SK-N-SH (cell line): Measurements from ENCODE around the gene RGS18. TPM values are rescaled to one million over a fixed set of nuclear protein-coding genes. Genes with fewer than 3 reads are reported as not detected.

Source experiments
- CTCF ChIA-PET: fragments of 300-600, 350-600 bp; formaldehyde crosslinking; extraction: SDS; loops from one replicate; lab custom pipeline; 2021; lab: Yijun Ruan, JAX
- POLR2A ChIA-PET: fragments of 350-600 bp; sonication (Branson Sonifier 250); formaldehyde crosslinking; extraction: SDS; loops from one replicate; lab custom pipeline; 2020; ENCODE audit warnings: antibody characterized with exemption, inconsistent platforms; lab: Yijun Ruan, JAX
- DNase-seq: peaks from one replicate; pipeline ENCODE4 v3.0.0; 2012
- H2AFZ ChIP-seq: fragments of 200-600 bp; sonication (generic); 2 replicates; pipeline ENCODE4 v1.8.1; 2016; ENCODE audit warnings: antibody characterized with exemption, mild to moderate bottlenecking, low read depth
- H3F3A ChIP-seq: fragments of 200-600 bp; sonication (generic); replicated peaks from 2 replicates; pipeline ENCODE3; 2016; ENCODE audit warnings: antibody characterized with exemption, mild to moderate bottlenecking; ENCODE audit not compliant: insufficient read depth
- H3K27ac ChIP-seq, 2 experiments: fragments of 200-500 bp in 1 of 2; fragments of 200-600 bp in 1 of 2; sonication (Bioruptor generic) in 1 of 2; sonication (generic), shearing (Covaris generic) in 1 of 2; 2 replicates each; pipeline versions ENCODE4 v1.5.1 to v1.6.1; 2014 to 2016; ENCODE audit warnings: low read depth in 2 of 2, inconsistent platforms in 1 of 2, low read length in 1 of 2, mild to moderate bottlenecking in 1 of 2, mixed read lengths in 1 of 2
- H3K27me3 ChIP-seq: fragments of 200-600 bp; sonication (generic), shearing (Covaris generic); 2 replicates; pipeline ENCODE4 v1.6.1; 2016; ENCODE audit warnings: mixed run types; ENCODE audit not compliant: insufficient read depth
- H3K36me3 ChIP-seq, 2 experiments: fragments of 200-500 bp in 1 of 2; fragments of 200-600 bp in 1 of 2; sonication (Bioruptor generic) in 1 of 2; sonication (generic) in 1 of 2; replicated peaks in 1 of 2; 2 replicates each; pipeline versions ENCODE3 to v1.5.1; 2014 to 2016; ENCODE audit warnings: low read length in 1 of 2, mild to moderate bottlenecking in 1 of 2; ENCODE audit not compliant: insufficient read depth in 2 of 2, control insufficient read depth in 1 of 2
- H3K4me1 ChIP-seq, 2 experiments: fragments of 200-500 bp in 1 of 2; fragments of 200-600 bp in 1 of 2; sonication (Bioruptor generic) in 1 of 2; sonication (generic), shearing (Covaris generic) in 1 of 2; 2 replicates each; pipeline versions ENCODE4 v1.5.1 to v1.6.1; 2014 to 2016; ENCODE audit warnings: low read depth in 1 of 2, low read length in 1 of 2, mixed run types in 1 of 2; ENCODE audit not compliant: insufficient read depth in 2 of 2, control insufficient read depth in 1 of 2
- H3K4me2 ChIP-seq: fragments of 200-600 bp; sonication (generic), shearing (Covaris generic); 2 replicates; pipeline ENCODE4 v1.6.1; 2017; ENCODE audit warnings: mixed run types
- H3K4me3 ChIP-seq, 2 experiments: fragments of 200-500 bp in 1 of 2; fragments of 200-600 bp in 1 of 2; sonication (Bioruptor generic) in 1 of 2; sonication (generic), shearing (Covaris generic) in 1 of 2; 2 replicates each; pipeline versions ENCODE4 v1.5.1 to v1.8.1; 2014 to 2016; ENCODE audit warnings: low read depth in 2 of 2, inconsistent platforms in 1 of 2, low read length in 1 of 2, mild to moderate bottlenecking in 1 of 2, mixed read lengths in 1 of 2, moderate library complexity in 1 of 2
- H3K79me2 ChIP-seq: fragments of 200-600 bp; sonication (generic); 2 replicates; pipeline ENCODE4 v1.8.1; 2017; ENCODE audit warnings: mild to moderate bottlenecking; ENCODE audit not compliant: insufficient read depth
- H3K9ac ChIP-seq: fragments of 200-600 bp; sonication (generic); 2 replicates; pipeline ENCODE4 v1.6.1; 2017; ENCODE audit warnings: mixed run types
- H3K9me2 ChIP-seq: fragments of 200-600 bp; sonication (generic); 2 replicates; pipeline ENCODE4 v1.6.1; 2017; ENCODE audit warnings: mixed run types
- H3K9me3 ChIP-seq: fragments of 200-600 bp; sonication (generic); 2 replicates; pipeline ENCODE4 v1.6.1; 2017; ENCODE audit warnings: mixed run types, mild to moderate bottlenecking, moderate library complexity
- H4K20me1 ChIP-seq: fragments of 200-600 bp; sonication (generic); 2 replicates; pipeline ENCODE4 v1.6.1; 2017; ENCODE audit warnings: mild to moderate bottlenecking, mixed run types; ENCODE audit not compliant: insufficient read depth
- CHD2 ChIP-seq: fragments of 150-350 bp; IDR thresholded peaks from 2 replicates; pipeline ENCODE4 v1.6.1; 2018; ENCODE audit warnings: low read length; ENCODE audit not compliant: partially characterized antibody
- CTCF ChIP-seq: fragments of 200-600 bp; sonication (generic); IDR thresholded peaks from 2 replicates; pipeline ENCODE4 v1.6.1; 2017; ENCODE audit warnings: antibody characterized with exemption, mild to moderate bottlenecking, moderate library complexity
- EP300 ChIP-seq, 2 experiments: IDR thresholded peaks; 2 replicates each; pipeline versions ENCODE4 v1.4.0 to v1.6.1; 2012; ENCODE audit warnings: borderline replicate concordance in 1 of 2, low read depth in 1 of 2, low read length in 1 of 2
- EZH2phosphoT487 ChIP-seq: fragments of 200-600 bp; sonication (generic); IDR thresholded peaks from 2 replicates; pipeline ENCODE4 v1.6.1; 2017; ENCODE audit warnings: low read depth, mixed run types, mild to moderate bottlenecking, antibody characterized with exemption, moderate library complexity, borderline replicate concordance
- FOXJ3 ChIP-seq: sonication (generic); formaldehyde crosslinking; IDR thresholded peaks from 2 replicates; pipeline ENCODE4 v1.5.1; 2020; ENCODE audit warnings: mild to moderate bottlenecking, missing genetic modification reagents
- GABPA ChIP-seq: IDR thresholded peaks from 2 replicates; pipeline ENCODE4 v1.4.0; 2012; ENCODE audit warnings: low read depth, mild to moderate bottlenecking
- MAX ChIP-seq: IDR thresholded peaks from 2 replicates; pipeline ENCODE4 v1.4.0; 2012; ENCODE audit warnings: low read depth
- MEF2A ChIP-seq: IDR thresholded peaks from 2 replicates; pipeline ENCODE4 v1.4.0; 2012; ENCODE audit warnings: low read depth, borderline replicate concordance
- MXI1 ChIP-seq: IDR thresholded peaks from 2 replicates; pipeline ENCODE4 v1.6.1; 2012; ENCODE audit warnings: mild to moderate bottlenecking, low read depth, low read length, improper control_type of control experiment
- NFIC ChIP-seq: IDR thresholded peaks from 2 replicates; pipeline ENCODE4 v1.4.0; 2012; ENCODE audit warnings: borderline replicate concordance
- PBX3 ChIP-seq: IDR thresholded peaks from 2 replicates; pipeline ENCODE4; 2012
- POLR2AphosphoS5 ChIP-seq: IDR thresholded peaks from 2 replicates; pipeline ENCODE4 v1.6.1; 2012; ENCODE audit warnings: low read depth, low read length
- RAD21 ChIP-seq: IDR thresholded peaks from 2 replicates; pipeline ENCODE4 v1.6.1; 2012; ENCODE audit warnings: mild to moderate bottlenecking, low read length
- RFX5 ChIP-seq: IDR thresholded peaks from 2 replicates; pipeline ENCODE4 v1.6.1; 2012; ENCODE audit warnings: mild to moderate bottlenecking, improper control_type of control experiment, low read length
- SMC3 ChIP-seq: IDR thresholded peaks from 2 replicates; pipeline ENCODE4 v1.6.1; 2012; ENCODE audit warnings: low read depth, low read length, improper control_type of control experiment
- TAF1 ChIP-seq: IDR thresholded peaks from 2 replicates; pipeline ENCODE4 v1.6.1; 2012; ENCODE audit warnings: low read depth, mild to moderate bottlenecking, low read length, moderate library complexity, borderline replicate concordance
- TCF12 ChIP-seq: IDR thresholded peaks from 2 replicates; pipeline ENCODE4 v1.4.0; 2012
- YY1 ChIP-seq: IDR thresholded peaks from 2 replicates; pipeline ENCODE4 v1.4.0; 2012; ENCODE audit warnings: low read depth, mild to moderate bottlenecking
- WGBS: methylation state at CpG from one replicate; pipeline ENCODE4 v1.1.6; 2017; ENCODE audit warnings: low lambda C conversion rate; 5-methylcytosine and 5-hydroxymethylcytosine counted together
- polyA plus RNA-seq, 3 experiments: library from polyadenylated mRNA; depleted of rRNA; stranded (reverse); fragments of >200 nt; gene quantifications; 2 replicates each; pipeline ENCODE4 v1.2.3, GENCODE V29; 2012
- TF ChIP-seq, protein P1 (sequence below): fragments of 150-350 bp; IDR thresholded peaks from 2 replicates; pipeline ENCODE4 v1.6.1; 2016; ENCODE audit warnings: mild to moderate bottlenecking, low read depth, low read length
- TF ChIP-seq, protein P2 (sequence below): IDR thresholded peaks from 2 replicates; pipeline ENCODE4 v1.4.0; 2012; ENCODE audit warnings: low read depth, borderline replicate concordance

The RGS18 gene
- polyA plus RNA-seq, 1 of the 3 experiments (the other 2 are of a cell fraction), result not detected

- TF ChIP-seq RFX5 (no peak), CTCF (no peak), GABPA (no peak)
These were observed 38.6 kb upstream of the RGS18 start (continued) for GRCh38 chr1:192119701-192120100.

DNA sequence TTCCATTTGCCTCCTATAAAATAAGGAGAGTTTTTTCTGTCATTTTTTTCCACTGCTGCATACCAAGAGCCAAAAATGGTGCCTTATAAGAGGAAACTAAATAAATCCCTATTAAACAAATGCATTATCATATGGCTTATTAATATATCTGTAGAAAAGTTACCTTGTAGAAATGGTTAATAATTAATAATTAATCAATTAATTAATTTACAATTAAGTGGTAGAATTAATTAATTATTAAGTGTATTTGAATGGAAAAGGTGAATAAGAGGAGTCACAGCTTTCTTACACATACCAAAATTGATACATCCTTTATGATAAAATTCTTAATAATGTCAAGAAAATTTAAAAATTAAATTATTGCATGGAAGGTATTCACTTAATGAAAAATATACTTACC, 35.6 kb upstream of the RGS18 start:
- no peak for TF ChIP-seq EZH2phosphoT487
- no peak for TF ChIP-seq MEF2A
- TF ChIP-seq, protein P1, sequence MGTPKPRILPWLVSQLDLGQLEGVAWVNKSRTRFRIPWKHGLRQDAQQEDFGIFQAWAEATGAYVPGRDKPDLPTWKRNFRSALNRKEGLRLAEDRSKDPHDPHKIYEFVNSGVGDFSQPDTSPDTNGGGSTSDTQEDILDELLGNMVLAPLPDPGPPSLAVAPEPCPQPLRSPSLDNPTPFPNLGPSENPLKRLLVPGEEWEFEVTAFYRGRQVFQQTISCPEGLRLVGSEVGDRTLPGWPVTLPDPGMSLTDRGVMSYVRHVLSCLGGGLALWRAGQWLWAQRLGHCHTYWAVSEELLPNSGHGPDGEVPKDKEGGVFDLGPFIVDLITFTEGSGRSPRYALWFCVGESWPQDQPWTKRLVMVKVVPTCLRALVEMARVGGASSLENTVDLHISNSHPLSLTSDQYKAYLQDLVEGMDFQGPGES, result no peak
- no peak for TF ChIP-seq NFIC
- no peak overlapping the region for H3K4me2 ChIP-seq
- H3K9me2 ChIP-seq, result no peaks in the 10 kb centered on the region
- no peaks in the 10 kb centered on the region for H3K79me2 ChIP-seq
- no peaks in the 10 kb centered on the region for H4K20me1 ChIP-seq
- H3K9ac ChIP-seq, result no peak overlapping the region
- H3K9me3 ChIP-seq, result no peaks in the 10 kb centered on the region
- no peaks in the 10 kb centered on the region for H3F3A ChIP-seq
- no peaks in the 10 kb centered on the region for H3K27me3 ChIP-seq
- no peak for DNase-seq
- ChIA-PET CTCF (no interaction called here), POLR2A (no interaction called here)
- H3K4me3 ChIP-seq, result no peak overlapping the region
- H3K4me1 ChIP-seq, result peaks cover 0 to 4% of the 10 kb centered on the region in 2 experiments; a peak in 1 of 4 replicates
- H3K36me3 ChIP-seq, result no peaks in the 10 kb centered on the region
- H3K27ac ChIP-seq, result no peak overlapping the region
- no peak overlapping the region for H2AFZ ChIP-seq

DNA sequence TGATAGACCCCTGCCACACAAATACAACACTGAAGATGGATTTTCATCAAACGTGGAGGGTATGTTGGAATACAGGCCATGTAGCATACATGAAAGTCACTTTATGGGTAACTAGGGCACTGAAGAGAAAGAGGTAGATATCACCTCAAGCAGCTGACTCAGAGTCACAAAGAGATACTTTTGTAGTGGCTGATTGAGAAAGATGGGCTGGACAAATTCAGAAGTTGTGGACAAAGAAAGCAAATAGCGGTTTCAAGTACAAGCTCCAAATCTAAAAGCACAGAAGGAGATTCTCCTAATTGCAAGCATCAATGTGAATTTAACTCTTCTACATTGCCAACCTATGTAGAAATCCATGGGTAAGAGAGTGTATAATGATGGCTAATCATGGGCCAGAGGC, 35.0 kb upstream of the RGS18 start:
- no peaks in the 10 kb centered on the region for H3K9me3 ChIP-seq
- no peak overlapping the region for H3K9ac ChIP-seq
- H3K79me2 ChIP-seq, result no peaks in the 10 kb centered on the region
- no peak overlapping the region for H2AFZ ChIP-seq
- H3K4me1 ChIP-seq, result peaks cover 0 to 4% of the 10 kb centered on the region in 2 experiments; a peak in 1 of 4 replicates
- no peak overlapping the region for H3K4me3 ChIP-seq
- no peak overlapping the region for H3K4me2 ChIP-seq
- no peaks in the 10 kb centered on the region for H3K9me2 ChIP-seq
- H3K27ac ChIP-seq, result no peak overlapping the region
- H3F3A ChIP-seq, result no peaks in the 10 kb centered on the region
- H4K20me1 ChIP-seq, result no peaks in the 10 kb centered on the region
- H3K36me3 ChIP-seq, result no peaks in the 10 kb centered on the region
- POLR2A ChIA-PET, result no interaction called here
- CTCF ChIA-PET, result no interaction called here
- no peaks in the 10 kb centered on the region for H3K27me3 ChIP-seq
- DNase-seq, result no peak
- WGBS, result 5% methylated on average over 2 of the region's 2 CpGs
- TF ChIP-seq CHD2 (no peak), TAF1 (no peak), MXI1 (no peak), MAX (no peak), PBX3 (no peak), EP300 (IDR thresholded peaks at IDR 0.05; ENCODE audit: borderline replicate concordance in 1 of 2, low read depth in 1 of 2, low read length in 1 of 2) (no peak), FOXJ3 (no peak), POLR2AphosphoS5 (no peak), TCF12 (no peak), RFX5 (no peak), SMC3 (no peak), RAD21 (no peak), GABPA (no peak), YY1 (no peak)
- TF ChIP-seq, protein P2, sequence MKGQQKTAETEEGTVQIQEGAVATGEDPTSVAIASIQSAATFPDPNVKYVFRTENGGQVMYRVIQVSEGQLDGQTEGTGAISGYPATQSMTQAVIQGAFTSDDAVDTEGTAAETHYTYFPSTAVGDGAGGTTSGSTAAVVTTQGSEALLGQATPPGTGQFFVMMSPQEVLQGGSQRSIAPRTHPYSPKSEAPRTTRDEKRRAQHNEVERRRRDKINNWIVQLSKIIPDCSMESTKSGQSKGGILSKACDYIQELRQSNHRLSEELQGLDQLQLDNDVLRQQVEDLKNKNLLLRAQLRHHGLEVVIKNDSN, result no peak
